Activated CD4-positive, alpha-beta memory T cell treated with anti-CD3 and anti-CD28 coated beads, Interleukin-2, amount 10 ng/mL, durations not matched to agents 7 days and 5 days (primary cell): Measurements from ENCODE around the gene RIMS1. TPM values are rescaled to one million over a fixed set of nuclear protein-coding genes. Genes with fewer than 3 reads are reported as not detected.

Source experiments
- CTCF ChIA-PET: fragments of 350-600 bp; sonication (Branson Sonifier 250); formaldehyde crosslinking; loops from one replicate; lab custom pipeline; 2021; ENCODE audit warnings: antibody characterized with exemption, inconsistent platforms; lab: Charles Lee
- POLR2A ChIA-PET: fragments of 350-600 bp; sonication (Branson Sonifier 250); formaldehyde crosslinking; loops from one replicate; lab custom pipeline; 2021; ENCODE audit warnings: antibody characterized with exemption; lab: Charles Lee
- DNase-seq: peaks from one replicate; pipeline ENCODE4 v3.0.0-alpha.2; 2020
- H3K27ac Mint-ChIP-seq: one replicate; pipeline ENCODE4 v1.8.0; 2021; ENCODE audit warnings: mild to moderate bottlenecking, mixed read lengths
- H3K27me3 Mint-ChIP-seq: one replicate; pipeline ENCODE4 v1.8.0; 2021; ENCODE audit warnings: mixed read lengths
- H3K36me3 Mint-ChIP-seq: one replicate; pipeline ENCODE4 v1.8.0; 2021; ENCODE audit warnings: low read depth, mixed read lengths
- H3K4me1 Mint-ChIP-seq: one replicate; pipeline ENCODE4 v1.8.0; 2021; ENCODE audit warnings: mixed read lengths
- H3K4me3 Mint-ChIP-seq: one replicate; pipeline ENCODE4 v1.8.0; 2021; ENCODE audit warnings: mild to moderate bottlenecking, mixed read lengths
- H3K9me3 Mint-ChIP-seq: one replicate; pipeline ENCODE4 v1.8.0; 2021; ENCODE audit warnings: mixed read lengths
- total RNA-seq, 2 experiments: library from RNA; stranded (reverse); gene quantifications; one replicate each; pipeline ENCODE4 v1.2.3, GENCODE V29; 2021

The RIMS1 gene
- total RNA-seq, 2 experiments from 2014 or later = not detected

DNA sequence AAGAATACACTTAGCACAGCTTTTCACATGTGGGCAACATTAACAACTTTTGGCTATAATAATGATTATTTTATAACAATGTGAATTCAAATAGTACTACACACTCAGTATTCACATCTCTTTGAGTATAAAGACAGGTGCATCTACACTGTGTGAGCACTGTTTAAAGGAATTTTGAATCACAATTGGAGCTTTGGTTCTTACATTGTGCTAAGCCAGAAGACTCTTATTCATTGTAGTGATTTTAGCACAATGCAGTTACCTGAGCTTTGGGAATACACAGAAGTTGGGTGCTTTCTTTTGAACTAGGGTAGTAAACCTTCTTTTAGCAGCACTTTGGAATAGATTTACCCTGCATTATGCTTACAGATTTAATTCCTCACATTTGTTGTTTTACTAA lies 20.5 kb downstream of the RIMS1 start:
- H3K27me3 Mint-ChIP-seq = no peaks in the 10 kb centered on the region
- POLR2A ChIA-PET = no interaction called here
- H3K27ac Mint-ChIP-seq = no peak overlapping the region
- no peak overlapping the region for H3K4me3 Mint-ChIP-seq
- CTCF ChIA-PET = no interaction called here
- no peak for DNase-seq
- no peaks in the 10 kb centered on the region for H3K9me3 Mint-ChIP-seq
- H3K36me3 Mint-ChIP-seq = no peaks in the 10 kb centered on the region
- no peaks in the 10 kb centered on the region for H3K4me1 Mint-ChIP-seq

DNA sequence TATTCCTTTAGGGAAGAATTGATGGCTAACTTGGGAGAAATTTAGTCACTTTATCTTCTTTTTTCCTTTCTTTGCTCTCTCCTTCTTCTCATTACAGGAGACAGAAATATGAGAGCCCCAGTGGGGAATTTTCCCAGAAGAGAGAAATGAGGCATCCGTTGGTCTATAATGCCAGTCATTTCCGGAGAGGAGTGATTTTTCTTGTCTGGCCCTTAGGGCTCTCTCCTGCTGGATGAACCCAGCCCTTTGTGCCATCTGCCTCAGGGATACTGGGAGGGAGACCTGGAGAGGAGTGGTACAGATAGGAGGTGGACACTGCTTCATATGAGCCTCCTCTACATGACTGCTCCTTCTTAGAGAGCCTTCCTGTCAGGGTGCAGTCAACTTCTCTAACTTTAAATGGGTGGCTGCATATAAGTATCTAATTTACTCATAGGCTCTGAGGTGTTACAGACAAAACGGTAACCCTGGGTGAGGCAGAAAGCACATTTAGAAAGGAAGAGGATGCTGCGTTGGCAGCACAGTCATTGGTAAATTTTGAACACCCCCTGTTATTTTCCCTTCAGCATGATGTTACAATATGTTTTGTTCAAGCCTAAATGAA lies 21.9 kb downstream of the RIMS1 start:
- Mint-ChIP-seq H3K27me3 (no peaks in the 10 kb centered on the region), H3K36me3 (no peaks in the 10 kb centered on the region), H3K9me3 (no peaks in the 10 kb centered on the region), H3K4me1 (no peaks in the 10 kb centered on the region), H3K4me3 (no peak overlapping the region), H3K27ac (no peak overlapping the region)
- no peak for DNase-seq
- CTCF ChIA-PET = no interaction called here
- POLR2A ChIA-PET = no interaction called here

DNA sequence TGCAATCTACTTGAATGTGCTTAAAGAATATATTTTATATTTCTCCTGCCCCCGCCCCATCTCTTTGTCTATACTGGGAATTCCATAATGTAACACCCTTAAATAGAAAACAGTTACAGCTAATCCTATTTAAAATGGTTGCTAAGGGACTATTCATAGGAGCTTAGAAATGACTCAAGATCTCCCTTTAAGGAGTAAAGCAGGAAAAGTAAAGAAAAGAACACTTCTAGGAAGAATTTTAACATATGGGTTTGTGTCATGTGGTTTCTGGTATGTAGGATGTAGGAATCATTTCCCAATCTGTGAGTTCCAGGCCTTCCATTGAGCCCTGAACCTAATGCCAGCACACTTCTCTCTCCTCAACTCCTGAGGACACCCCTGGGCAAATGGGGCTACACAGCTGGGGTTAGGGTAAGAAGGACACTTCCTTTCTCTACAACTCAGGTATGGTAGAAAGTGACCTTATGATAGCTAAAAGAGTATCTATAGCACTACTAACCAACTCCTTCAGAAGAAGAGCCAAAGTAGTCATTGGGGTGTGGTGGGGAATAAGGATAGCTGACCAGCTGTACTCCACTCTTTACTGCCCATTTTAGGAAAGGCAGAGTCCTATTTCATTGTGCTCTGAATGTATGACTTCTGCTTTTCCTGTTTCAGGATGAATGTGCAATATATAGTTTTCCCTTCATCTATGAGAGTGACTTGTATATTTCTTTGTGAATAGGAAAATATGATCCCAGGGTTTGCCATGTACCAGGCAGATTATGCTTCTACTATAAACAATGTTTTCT lies 27.3 kb downstream of the RIMS1 start:
- H3K4me3 Mint-ChIP-seq = no peak overlapping the region
- H3K4me1 Mint-ChIP-seq = no peaks in the 10 kb centered on the region
- H3K27me3 Mint-ChIP-seq = no peaks in the 10 kb centered on the region
- ChIA-PET CTCF (no interaction called here), POLR2A (no interaction called here)
- no peak overlapping the region for H3K27ac Mint-ChIP-seq
- no peak for DNase-seq
- no peaks in the 10 kb centered on the region for H3K9me3 Mint-ChIP-seq
- H3K36me3 Mint-ChIP-seq = no peaks in the 10 kb centered on the region

DNA sequence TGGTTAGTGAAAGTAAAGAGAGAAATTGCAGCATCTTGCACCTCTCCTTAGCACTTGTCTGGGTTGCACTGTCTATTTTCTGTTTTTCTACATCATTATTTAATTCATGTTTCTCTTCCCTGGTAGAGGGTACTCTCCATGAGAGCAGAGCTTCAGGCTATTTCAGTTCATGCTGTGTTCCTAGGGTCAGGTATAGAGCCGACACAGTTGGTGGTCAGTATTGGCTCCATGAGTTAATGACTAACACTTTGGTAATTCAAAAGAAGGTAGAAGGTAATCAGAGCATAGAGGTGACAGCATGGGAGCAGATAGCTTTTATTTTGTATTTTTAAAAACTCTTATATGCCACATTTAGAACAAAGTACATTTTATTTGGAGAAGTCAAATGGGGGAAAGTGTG lies 42.7 kb downstream of the RIMS1 start:
- POLR2A ChIA-PET = no interaction called here
- H3K27me3 Mint-ChIP-seq = no peaks in the 10 kb centered on the region

DNA sequence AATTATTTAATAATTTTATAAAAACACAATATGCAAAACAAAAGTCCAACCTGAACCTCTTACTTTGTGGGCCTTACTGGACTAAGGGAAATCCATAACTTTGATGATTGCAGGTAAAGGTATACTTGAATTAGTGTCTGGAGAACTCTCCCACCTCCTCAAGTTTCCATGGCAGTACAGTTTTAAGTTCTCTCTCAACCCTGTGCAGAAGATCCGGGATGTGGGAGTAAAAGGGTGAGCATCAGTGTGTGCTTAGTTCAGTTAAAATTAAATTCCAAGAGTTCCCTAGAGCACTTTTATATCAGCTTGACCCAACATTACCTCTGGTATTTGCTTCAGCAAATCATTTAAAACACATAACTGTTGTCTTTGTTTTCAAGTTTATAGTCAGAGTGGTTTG lies 47.5 kb downstream of the RIMS1 start:
- DNase-seq = no peak
- Mint-ChIP-seq H3K4me1 (no peaks in the 10 kb centered on the region), H3K27ac (no peak overlapping the region), H3K4me3 (no peak overlapping the region), H3K27me3 (no peaks in the 10 kb centered on the region), H3K9me3 (no peaks in the 10 kb centered on the region), H3K36me3 (no peaks in the 10 kb centered on the region)
- CTCF ChIA-PET = no interaction called here
- POLR2A ChIA-PET = no interaction called here

More for the DNA sequence above, 42.7 kb downstream of the RIMS1 start:
- Mint-ChIP-seq H3K27ac (no peak overlapping the region), H3K9me3 (no peaks in the 10 kb centered on the region), H3K36me3 (no peaks in the 10 kb centered on the region), H3K4me1 (no peaks in the 10 kb centered on the region), H3K4me3 (no peak overlapping the region)
- no peak for DNase-seq
- CTCF ChIA-PET = no interaction called here

DNA sequence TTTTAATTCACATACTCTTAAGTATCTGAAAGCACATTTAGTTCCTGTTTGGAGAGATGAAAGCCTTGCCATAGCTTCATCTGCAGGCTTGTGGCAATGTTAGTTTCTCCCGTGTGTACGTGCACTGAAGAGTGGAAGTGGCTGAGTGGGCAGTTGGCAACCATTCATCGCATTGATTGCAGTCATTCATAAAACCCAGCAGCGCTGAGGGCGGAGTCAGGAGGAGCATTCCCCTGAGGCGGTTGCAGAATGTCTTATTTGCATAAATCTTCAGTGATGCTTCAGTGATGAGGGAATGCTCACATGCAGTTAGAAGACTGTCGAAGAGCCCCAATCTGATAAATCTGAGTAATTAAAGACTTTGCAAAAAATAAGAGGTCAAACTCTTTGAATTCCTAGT lies 79.1 kb downstream of the RIMS1 start:
- Mint-ChIP-seq H3K27ac (no peak overlapping the region), H3K9me3 (no peaks in the 10 kb centered on the region), H3K27me3 (no peaks in the 10 kb centered on the region), H3K4me1 (no peaks in the 10 kb centered on the region), H3K4me3 (no peak overlapping the region), H3K36me3 (no peaks in the 10 kb centered on the region)
- DNase-seq = no peak
- POLR2A ChIA-PET = no interaction called here
- CTCF ChIA-PET = no interaction called here

DNA sequence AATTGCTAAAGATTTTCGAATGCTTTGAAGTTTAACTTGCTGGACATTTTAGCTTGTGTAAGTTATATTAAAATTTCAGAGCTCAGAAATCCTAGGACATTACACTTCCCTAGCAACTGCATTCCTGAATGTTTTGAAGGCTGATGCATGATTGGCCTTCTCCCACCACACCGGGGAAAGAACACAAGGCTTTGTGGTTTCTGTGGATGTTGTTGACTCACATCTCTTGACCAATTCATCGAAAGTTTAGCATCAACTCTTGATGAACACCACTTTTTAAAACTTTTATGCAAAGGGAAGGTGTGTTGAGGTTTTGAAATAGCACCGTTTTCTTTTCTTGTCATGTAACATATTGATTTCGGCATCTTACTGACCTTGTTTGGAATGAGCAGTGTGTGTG lies 81.1 kb downstream of the RIMS1 start:
- CTCF ChIA-PET = no interaction called here

DNA sequence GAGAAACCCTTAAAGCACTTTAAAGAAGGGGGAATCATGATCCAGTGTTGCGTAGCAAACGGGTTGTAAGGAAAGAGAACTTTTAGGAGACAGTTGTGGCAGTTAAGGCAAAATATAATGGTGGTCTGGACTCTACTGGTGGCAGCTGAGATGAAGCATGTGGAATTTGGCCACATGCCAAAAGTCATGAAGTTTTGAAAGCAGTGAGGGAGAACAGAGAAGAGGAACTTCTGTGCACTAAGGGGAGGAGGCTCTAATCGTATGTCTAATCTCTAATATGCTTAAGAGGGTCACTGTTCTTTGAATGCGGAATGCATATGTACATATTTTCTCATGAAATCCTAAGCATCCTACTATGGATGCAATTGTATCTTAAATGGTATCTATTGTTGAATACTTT lies 91.5 kb downstream of the RIMS1 start:
- ChIA-PET CTCF (no interaction called here), POLR2A (no interaction called here)
- Mint-ChIP-seq H3K4me3 (no peak overlapping the region), H3K27ac (no peak overlapping the region), H3K27me3 (no peaks in the 10 kb centered on the region), H3K4me1 (no peaks in the 10 kb centered on the region), H3K36me3 (no peaks in the 10 kb centered on the region), H3K9me3 (peaks cover 7% of the 10 kb centered on the region)
- DNase-seq = no peak

More for the DNA sequence above, 81.1 kb downstream of the RIMS1 start:
- POLR2A ChIA-PET = no interaction called here
- no peak for DNase-seq
- no peaks in the 10 kb centered on the region for H3K9me3 Mint-ChIP-seq
- no peak overlapping the region for H3K27ac Mint-ChIP-seq
- H3K36me3 Mint-ChIP-seq = no peaks in the 10 kb centered on the region
- H3K4me3 Mint-ChIP-seq = no peak overlapping the region
- no peaks in the 10 kb centered on the region for H3K4me1 Mint-ChIP-seq
- no peaks in the 10 kb centered on the region for H3K27me3 Mint-ChIP-seq

DNA sequence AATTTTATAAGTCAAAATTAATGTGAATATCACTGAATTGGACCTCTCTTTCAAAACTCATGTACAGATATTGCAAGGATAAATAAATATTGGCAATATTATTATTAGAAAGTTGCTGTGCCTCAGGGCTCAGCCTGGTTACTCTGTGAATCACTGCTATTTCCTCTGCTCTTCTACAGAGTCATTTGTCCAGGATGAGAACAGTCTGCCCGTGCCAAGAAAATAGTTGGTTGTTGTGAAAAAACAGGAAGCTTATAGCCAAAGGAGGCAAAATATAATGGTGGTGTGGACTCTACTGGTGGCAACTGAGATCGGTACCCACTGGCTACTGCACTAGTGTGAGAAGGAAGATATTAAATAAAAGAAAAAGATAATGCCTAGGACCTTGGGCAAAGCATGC lies 93.6 kb downstream of the RIMS1 start:
- ChIA-PET CTCF (no interaction called here), POLR2A (no interaction called here)
- H3K4me1 Mint-ChIP-seq = no peaks in the 10 kb centered on the region
- H3K27ac Mint-ChIP-seq = no peak overlapping the region
- H3K4me3 Mint-ChIP-seq = no peak overlapping the region
- H3K36me3 Mint-ChIP-seq = no peaks in the 10 kb centered on the region
- H3K9me3 Mint-ChIP-seq = no peaks in the 10 kb centered on the region
- DNase-seq = no peak
- H3K27me3 Mint-ChIP-seq = no peaks in the 10 kb centered on the region

DNA sequence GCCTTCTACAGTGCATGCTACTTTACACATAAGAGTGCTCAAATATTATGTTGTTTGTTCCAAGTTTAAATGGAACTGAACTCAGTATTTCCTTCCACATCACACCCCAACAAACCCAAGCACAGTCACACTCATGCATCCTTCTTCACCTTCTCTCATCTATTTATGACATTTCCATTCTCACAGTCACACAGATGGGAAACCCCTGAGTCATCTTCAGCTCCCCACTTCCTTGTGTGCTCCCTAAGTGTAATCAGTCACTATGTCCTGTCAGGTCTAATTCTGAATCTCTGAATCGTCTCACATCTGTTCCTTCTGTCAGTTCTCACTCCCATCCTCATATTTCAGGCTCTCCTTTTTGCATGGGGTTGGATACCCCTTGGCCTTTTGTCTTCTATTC lies 96.0 kb downstream of the RIMS1 start:
- Mint-ChIP-seq H3K9me3 (no peaks in the 10 kb centered on the region), H3K27me3 (no peaks in the 10 kb centered on the region), H3K27ac (no peak overlapping the region), H3K4me3 (no peak overlapping the region), H3K4me1 (no peaks in the 10 kb centered on the region), H3K36me3 (no peaks in the 10 kb centered on the region)
- no peak for DNase-seq
- CTCF ChIA-PET = no interaction called here
- POLR2A ChIA-PET = no interaction called here

DNA sequence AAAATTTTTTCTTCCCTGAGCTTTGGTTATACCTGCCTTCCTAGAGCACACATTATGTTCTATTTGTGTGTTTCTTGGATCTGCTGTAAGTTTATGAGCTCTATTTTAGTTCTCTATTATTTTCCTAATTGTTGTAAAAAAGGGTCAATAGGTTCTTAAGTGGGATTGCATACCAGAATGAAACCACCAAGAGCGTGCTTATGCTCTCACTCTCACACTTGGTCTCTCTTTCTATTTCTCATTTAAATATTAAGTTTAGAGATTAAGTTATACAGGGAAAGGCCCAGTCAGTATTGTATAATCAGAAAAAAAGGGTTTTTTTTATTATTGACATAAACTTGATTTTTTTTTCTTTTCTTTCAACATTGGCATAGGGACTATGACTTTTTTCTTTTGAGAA lies 96.8 kb downstream of the RIMS1 start:
- POLR2A ChIA-PET = interaction anchor here (0.6 kb wide), 1 partner anchor 715 kb away, joined by 3 read pairs; no protein-coding TSS in a partner anchor
- no peaks in the 10 kb centered on the region for H3K4me1 Mint-ChIP-seq

DNA sequence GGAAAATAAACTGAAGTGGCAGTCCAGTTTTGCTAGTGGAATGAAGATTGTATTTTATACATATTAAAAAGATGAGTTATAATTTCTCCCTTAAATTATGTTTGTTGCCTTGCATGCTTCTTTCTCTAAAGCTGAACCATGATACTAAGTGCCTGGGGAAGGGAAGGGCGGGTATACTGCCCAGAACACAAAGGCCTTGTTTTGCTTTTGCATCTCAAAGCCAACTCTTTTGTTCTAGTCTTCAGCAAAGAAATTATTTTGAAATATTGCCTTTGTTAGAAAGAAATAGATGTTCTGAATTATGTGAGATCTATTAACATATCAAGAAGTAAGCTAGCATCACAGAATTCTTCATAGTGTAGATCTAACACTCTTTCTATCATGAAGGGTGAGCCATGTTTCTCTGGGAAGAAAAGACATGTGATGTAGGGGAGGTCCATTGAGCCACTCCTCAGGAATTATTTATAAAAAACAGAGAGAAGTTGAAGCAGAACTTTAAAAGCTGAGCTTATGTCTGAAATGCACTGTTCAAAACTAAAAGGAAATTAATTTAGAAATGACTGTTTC lies 108.4 kb downstream of the RIMS1 start:
- Mint-ChIP-seq H3K4me1 (no peaks in the 10 kb centered on the region), H3K4me3 (no peak overlapping the region), H3K36me3 (no peaks in the 10 kb centered on the region), H3K9me3 (no peaks in the 10 kb centered on the region), H3K27ac (no peak overlapping the region), H3K27me3 (no peaks in the 10 kb centered on the region)
- POLR2A ChIA-PET = no interaction called here
- DNase-seq = no peak
- CTCF ChIA-PET = no interaction called here

More for the DNA sequence above, 96.8 kb downstream of the RIMS1 start:
- H3K27ac Mint-ChIP-seq = no peak overlapping the region
- no peak overlapping the region for H3K4me3 Mint-ChIP-seq
- H3K36me3 Mint-ChIP-seq = no peaks in the 10 kb centered on the region
- no peak for DNase-seq
- no peaks in the 10 kb centered on the region for H3K27me3 Mint-ChIP-seq
- no peaks in the 10 kb centered on the region for H3K9me3 Mint-ChIP-seq
- CTCF ChIA-PET = no interaction called here

DNA sequence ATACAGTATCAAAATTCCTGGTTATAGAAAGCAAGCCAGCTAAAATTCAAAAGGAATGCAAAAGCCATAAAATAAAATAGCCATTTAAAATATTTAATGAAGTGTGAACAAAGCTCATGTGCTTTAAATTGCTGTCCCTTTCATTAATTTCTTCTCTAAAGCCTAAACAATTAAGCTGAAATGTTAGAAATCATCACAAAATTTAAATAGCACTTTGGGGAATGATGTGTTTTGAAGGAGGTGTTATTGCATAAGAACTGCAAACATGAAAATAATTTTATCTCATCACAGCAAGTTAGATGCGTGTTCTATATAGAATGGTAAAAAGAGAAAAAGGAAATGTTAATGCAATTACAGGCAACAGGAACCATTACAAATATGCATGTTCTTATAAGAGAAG lies 111.0 kb downstream of the RIMS1 start:
- no peaks in the 10 kb centered on the region for H3K36me3 Mint-ChIP-seq
- H3K27me3 Mint-ChIP-seq = no peaks in the 10 kb centered on the region
- ChIA-PET CTCF (no interaction called here), POLR2A (no interaction called here)
- H3K4me3 Mint-ChIP-seq = no peak overlapping the region
- H3K4me1 Mint-ChIP-seq = no peaks in the 10 kb centered on the region
- DNase-seq = no peak
- H3K27ac Mint-ChIP-seq = no peak overlapping the region
- H3K9me3 Mint-ChIP-seq = no peaks in the 10 kb centered on the region

DNA sequence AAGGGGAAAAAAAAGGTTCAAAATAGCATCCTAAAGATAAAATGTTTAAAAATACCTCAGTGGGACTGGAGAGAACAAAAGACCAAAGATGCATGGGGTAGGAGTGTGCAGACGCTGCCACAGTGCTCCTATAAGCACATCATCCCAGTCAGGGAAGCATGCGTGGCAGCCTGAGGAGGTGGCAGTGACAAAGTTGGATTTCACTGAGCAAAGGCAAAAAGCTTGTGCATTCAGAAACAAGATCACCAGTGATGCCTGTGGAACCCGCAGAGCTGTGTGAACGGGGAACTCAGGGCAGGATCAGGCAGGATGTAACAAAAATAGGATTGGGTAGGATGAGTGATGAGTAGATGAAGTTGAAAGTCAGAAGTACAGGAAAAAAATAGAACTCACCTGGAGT lies 116.1 kb downstream of the RIMS1 start:
- Mint-ChIP-seq H3K4me1 (no peaks in the 10 kb centered on the region), H3K27ac (no peak overlapping the region), H3K36me3 (no peaks in the 10 kb centered on the region), H3K27me3 (no peaks in the 10 kb centered on the region), H3K9me3 (peaks cover 5% of the 10 kb centered on the region), H3K4me3 (no peak overlapping the region)
- CTCF ChIA-PET = no interaction called here
- DNase-seq = no peak
- POLR2A ChIA-PET = no interaction called here
